K562 (cell line): Measurements from ENCODE around the gene HNF4A. TPM values are rescaled to one million over a fixed set of nuclear protein-coding genes. Genes with fewer than 3 reads are reported as not detected.

Experiments
- ARID4B ChIP-seq: sonication (generic); formaldehyde crosslinking; IDR thresholded peaks from 2 replicates; pipeline ENCODE4 v1.8.0; 2022; ENCODE audit warnings: mild to moderate bottlenecking, missing genetic modification reagents
- BCL6 ChIP-seq: fragments of 250-450 bp; sonication (Bioruptor Pico); IDR thresholded peaks from 2 replicates; pipeline ENCODE4 v1.4.0; 2020
- CBFA2T3 ChIP-seq: fragments of 450-650 bp; IDR thresholded peaks from 2 replicates; pipeline ENCODE4 v1.6.1; 2017
- CEBPZ ChIP-seq: fragments of 150-350 bp; IDR thresholded peaks from 2 replicates; pipeline ENCODE4 v1.6.1; 2014; ENCODE audit warnings: low read depth, mild to moderate bottlenecking, low read length, borderline replicate concordance
- CREM ChIP-seq: IDR thresholded peaks from 2 replicates; pipeline ENCODE4 v1.6.1; 2014; ENCODE audit warnings: antibody characterized with exemption, low read depth
- FOXP1 ChIP-seq: sonication (generic); formaldehyde crosslinking; IDR thresholded peaks from 2 replicates; pipeline ENCODE4 v1.8.0; 2022; ENCODE audit warnings: mild to moderate bottlenecking, missing genetic modification reagents
- HIVEP1 ChIP-seq: fragments of 250-450 bp; sonication (Bioruptor Pico); IDR thresholded peaks from 2 replicates; pipeline ENCODE4 v1.4.0; 2020; ENCODE audit warnings: mild to moderate bottlenecking
- MEF2A ChIP-seq: IDR thresholded peaks from 2 replicates; pipeline ENCODE4 v1.6.1; 2011; ENCODE audit warnings: low read depth, mild to moderate bottlenecking, low read length, moderate library complexity; ENCODE audit not compliant: control insufficient read depth
- NBN ChIP-seq: fragments of 450-650 bp; IDR thresholded peaks from 2 replicates; pipeline ENCODE4 v1.6.1; 2016; ENCODE audit warnings: low read depth, mild to moderate bottlenecking
- PHTF2 ChIP-seq: fragments of 250-450 bp; sonication (Bioruptor Pico); IDR thresholded peaks from 2 replicates; pipeline ENCODE4 v1.5.0; 2021; ENCODE audit warnings: mild to moderate bottlenecking
- RBM39 ChIP-seq: fragments of 200-400 bp; formaldehyde crosslinking; optimal IDR thresholded peaks from 2 replicates; pipeline ENCODE3; 2018; ENCODE audit warnings: low read depth, low read length
- SAP30 ChIP-seq: fragments of 200-600 bp; sonication (generic); IDR thresholded peaks from 2 replicates; pipeline ENCODE4 v1.6.1; 2012; ENCODE audit warnings: borderline replicate concordance, low read depth, mild to moderate bottlenecking, moderate library complexity, low read length, control low read depth, inconsistent platforms; ENCODE audit not compliant: insufficient read depth, poor library complexity, severe bottlenecking
- SMARCB1 ChIP-seq: IDR thresholded peaks from 2 replicates; pipeline ENCODE4 v1.6.1; 2011; ENCODE audit warnings: improper control_type of control experiment, low read depth; ENCODE audit not compliant: insufficient read length
- SOX6 ChIP-seq: fragments of 450-650 bp; IDR thresholded peaks from 2 replicates; pipeline ENCODE4 v1.6.1; 2014; ENCODE audit warnings: mild to moderate bottlenecking
- UBTF ChIP-seq, 2 experiments: IDR thresholded peaks; 2 replicates each; pipeline ENCODE4 v1.6.1; 2012; ENCODE audit warnings: improper control_type of control experiment in 2 of 2, low read depth in 2 of 2, low read length in 2 of 2, borderline replicate concordance in 1 of 2
- ZEB2 ChIP-seq: fragments of 450-650 bp; IDR thresholded peaks from 2 replicates; pipeline ENCODE4 v1.6.1; 2016
- ZFX ChIP-seq: sonication (generic); formaldehyde crosslinking; IDR thresholded peaks from 2 replicates; pipeline ENCODE4 v1.8.0; 2022; ENCODE audit warnings: mild to moderate bottlenecking, missing genetic modification reagents, moderate library complexity
- ZNF583 ChIP-seq: fragments of 250-450 bp; sonication (Bioruptor Pico); IDR thresholded peaks from 2 replicates; pipeline ENCODE4 v1.4.0; 2020
- ZNF707 ChIP-seq: fragments of 250-450 bp; sonication (Bioruptor Pico); conservative IDR thresholded peaks from 2 replicates; pipeline ENCODE4 v1.8.0; 2022; ENCODE audit warnings: inconsistent platforms, mild to moderate bottlenecking, moderate library complexity
- polyA plus RNA-seq, 8 experiments: library from polyadenylated mRNA; depleted of rRNA in 4 of 8; stranded (reverse) in 5 of 8; unstranded in 3 of 8; fragments of >200 nt; fragmentation: Nextera tagmentation in 2 of 8; fragmentation: Illumina TruSeq in 1 of 8; extraction: Ambion mirVana in 2 of 8; extraction: Trizol in 1 of 8; gene quantifications; 2 replicates each; pipeline versions ENCODE4 v1.2.1 to v1.2.3, GENCODE V29; 2011 to 2014; ENCODE audit warnings: inconsistent platforms in 1 of 8, missing spikeins in 1 of 8
- total RNA-seq, 7 experiments: library from RNA; depleted of rRNA in 6 of 7; stranded (reverse); fragments of >200 nt in 6 of 7; fragmentation: Illumina TruSeq in 2 of 7; extraction: Trizol in 2 of 7; gene quantifications; 2 replicates each; pipeline versions ENCODE4 v1.2.1 to v1.2.3, GENCODE V29; 2011 to 2021; ENCODE audit warnings: low replicate concordance in 1 of 7

The HNF4A gene
- total and polyA plus RNA-seq, 9 of the 15 experiments (the other 6 are each of a cell fraction or from before 2014, with no cell fraction given), result 0.03 to 0.27 (median 0.08) TPM; not detected in 5

GRCh38 chr20:44400970-44401769 is 45.7 kb downstream of the HNF4A start (continued):
- TF ChIP-seq ARID4B (CRISPR knock-in tag), result no peak
- TF ChIP-seq NBN, result no peak
- TF ChIP-seq UBTF (IDR thresholded peaks at IDR 0.05; ENCODE audit: borderline replicate concordance in 1 of 2, low read depth in 2 of 2, low read length in 2 of 2), result no peak
- TF ChIP-seq SMARCB1, result no peak
- TF ChIP-seq CREM, result 0 out of 2 replicates have a peak, but pooled peaks have one; percentile 3
- TF ChIP-seq ZNF583 (CRISPR knock-in tag), result no peak
- no peak for TF ChIP-seq RBM39
- no peak for TF ChIP-seq CBFA2T3
- TF ChIP-seq SAP30, result no peak
- TF ChIP-seq SOX6, result 0 out of 2 replicates have a peak, but pooled peaks have one; percentile 10
- no peak for TF ChIP-seq ZNF707 (CRISPR knock-in tag)
- no peak for TF ChIP-seq ZEB2
- no peak for TF ChIP-seq MEF2A
- TF ChIP-seq HIVEP1, result no peak
- TF ChIP-seq CEBPZ, result no peak
- no peak for TF ChIP-seq ZFX (CRISPR knock-in tag)
- no peak for TF ChIP-seq PHTF2 (CRISPR knock-in tag)
- no peak for TF ChIP-seq BCL6 (CRISPR knock-in tag)
- no peak for TF ChIP-seq FOXP1 (CRISPR knock-in tag)
